Tracheal epithelial cell (primary cell): ENCODE data around the gene TNKS1BP1. TPM values are rescaled to one million over a fixed set of nuclear protein-coding genes. Genes with fewer than 3 reads are reported as not detected.

Experiments used
- total RNA-seq: library from RNA; depleted of rRNA; stranded (reverse); fragments of >200 nt; gene quantifications from 2 replicates; pipeline ENCODE4 v1.2.1, GENCODE V29; 2014

Gene TNKS1BP1
- 96.8 and 147 TPM in 2 replicates for total RNA-seq

GRCh38 chr11:57324886-57325734 lies at the start of gene TNKS1BP1:
TNKS1BP1 (minus strand) TSS chr11:57324952; CDS start chr11:57321885, 3,067 bp downstream.

GRCh38 chr11:57338142-57338541 lies 13.4 kb upstream of the TNKS1BP1 start, which contains the start of gene P2RX3:
P2RX3 (plus strand) TSS chr11:57338352; CDS start chr11:57338551, 199 bp downstream.

GRCh38 chr11:57335343-57336110 lies 10.8 kb upstream of the TNKS1BP1 start, which contains the start of gene SSRP1:
SSRP1 (minus strand) TSS chr11:57335892; CDS start chr11:57335121, 771 bp downstream.

Other genes with a start within 250 kb of the TNKS1BP1 start
- not detected in 2 replicates for gene LRRC55, start 143.0 kb downstream of the TNKS1BP1 start, total RNA-seq
- gene APLNR, start 87.7 kb downstream of the TNKS1BP1 start, total RNA-seq: not detected in 2 replicates
- 78.6 and 82.5 TPM in 2 replicates for gene SSRP1, start 10.9 kb upstream of the TNKS1BP1 start, total RNA-seq
- not detected in 2 replicates for gene P2RX3, start 13.4 kb upstream of the TNKS1BP1 start, total RNA-seq
- not detected in 2 replicates for gene PRG3, start 56.2 kb upstream of the TNKS1BP1 start, total RNA-seq
- not detected in 2 replicates for gene PRG2, start 65.7 kb upstream of the TNKS1BP1 start, total RNA-seq
- 3.8 and 23.4 TPM in 2 replicates for gene SLC43A3, start 102.2 kb upstream of the TNKS1BP1 start, total RNA-seq
- not detected in 2 replicates for gene RTN4RL2, start 135.6 kb upstream of the TNKS1BP1 start, total RNA-seq
- 1.2 and 5.5 TPM in 2 replicates for gene SLC43A1, start 190.8 kb upstream of the TNKS1BP1 start, total RNA-seq
- 45.2 and 50.1 TPM in 2 replicates for gene TIMM10, start 205.8 kb upstream of the TNKS1BP1 start, total RNA-seq
- not detected in 2 replicates for gene SMTNL1, start 212.6 kb upstream of the TNKS1BP1 start, total RNA-seq
- 12.1 and 38.8 TPM in 2 replicates for gene UBE2L6, start 242.7 kb upstream of the TNKS1BP1 start, total RNA-seq